H1 (cell line): ENCODE measurements around the gene GAS7. TPM values are rescaled to one million over a fixed set of nuclear protein-coding genes. Genes with fewer than 3 reads are reported as not detected.

Experiments
- CTCF ChIA-PET: fragments of 300-600 bp; sonication (Branson Sonifier 250); formaldehyde crosslinking; loops from one replicate; lab custom pipeline; 2021; ENCODE audit not compliant: partially characterized antibody; lab: Charles Lee
- POLR2A ChIA-PET: fragments of 300-600 bp; sonication (Branson Sonifier 250); formaldehyde crosslinking; loops from one replicate; lab custom pipeline; 2021; ENCODE audit warnings: inconsistent platforms; ENCODE audit not compliant: partially characterized antibody; lab: Charles Lee
- DNase-seq, 2 experiments: peaks; one replicate each; pipeline versions ENCODE4 v3.0.0 to v3.0.0-alpha.2; 2010 to 2022; ENCODE audit warnings: low spot score in 2 of 2, low read depth in 1 of 2, mixed read lengths in 1 of 2
- FAIRE-seq: peaks from 2 replicates; lab custom pipeline; 2011; peaks lifted over from hg19 to GRCh38; lab: Jason Lieb, UNC
- H2AFZ ChIP-seq: 2 replicates; pipeline ENCODE4 v1.8.1; 2012; ENCODE audit warnings: low read length, inconsistent platforms
- H2AK5ac ChIP-seq: 2 replicates; pipeline ENCODE4 v1.6.1; 2013; ENCODE audit warnings: low read depth, low read length
- H2BK120ac ChIP-seq: replicated peaks from 2 replicates; pipeline ENCODE3; 2013; ENCODE audit warnings: low read depth, low read length, inconsistent platforms
- H2BK12ac ChIP-seq: 2 replicates; pipeline ENCODE4 v1.6.1; 2013; ENCODE audit warnings: low read depth, low read length
- H2BK15ac ChIP-seq: 2 replicates; pipeline ENCODE4 v1.6.1; 2013; ENCODE audit warnings: low read length
- H2BK20ac ChIP-seq: 2 replicates; pipeline ENCODE4 v1.6.1; 2013; ENCODE audit warnings: low read length
- H2BK5ac ChIP-seq: 2 replicates; pipeline ENCODE4 v1.6.1; 2013; ENCODE audit warnings: low read depth, low read length
- H3K14ac ChIP-seq: 2 replicates; pipeline ENCODE4 v1.6.1; 2013; ENCODE audit warnings: inconsistent platforms; ENCODE audit not compliant: insufficient read length
- H3K18ac ChIP-seq: 2 replicates; pipeline ENCODE4 v1.6.1; 2013; ENCODE audit warnings: low read length; ENCODE audit errors: extremely low read depth
- H3K23ac ChIP-seq: 2 replicates; pipeline ENCODE4 v1.6.1; 2013; ENCODE audit warnings: inconsistent platforms; ENCODE audit not compliant: insufficient read length
- H3K23me2 ChIP-seq: 2 replicates; pipeline ENCODE4 v1.6.1; 2013; ENCODE audit warnings: low read depth, low read length
- H3K27ac ChIP-seq: 2 replicates; pipeline ENCODE4 v1.6.1; 2011; ENCODE audit warnings: low read depth, low read length, inconsistent platforms
- H3K27me3 ChIP-seq, 4 experiments: replicated peaks in 1 of 4; 1 replicate in 1 of 4; 2 replicates in 3 of 4; pipeline versions ENCODE4 v1.6.1 to v1.8.1; 2011 to 2013; ENCODE audit warnings: low read length in 3 of 4, mild to moderate bottlenecking in 3 of 4, inconsistent platforms in 2 of 4, mixed read lengths in 2 of 4, moderate library complexity in 1 of 4; ENCODE audit not compliant: control insufficient read depth in 3 of 4, insufficient read depth in 3 of 4; ENCODE audit errors: extremely low read depth in 1 of 4
- H3K36me3 ChIP-seq, 4 experiments: 2 replicates each; pipeline versions ENCODE4 v1.6.1 to v1.8.1; 2011 to 2013; ENCODE audit warnings: mild to moderate bottlenecking in 4 of 4, low read length in 3 of 4, moderate library complexity in 2 of 4, control low read depth in 1 of 4, inconsistent platforms in 1 of 4; ENCODE audit not compliant: insufficient read depth in 4 of 4, control insufficient read depth in 2 of 4
- H3K4ac ChIP-seq: replicated peaks from 2 replicates; pipeline ENCODE3; 2013; ENCODE audit warnings: low read length, low read depth, mixed read lengths, inconsistent platforms; ENCODE audit not compliant: insufficient read length
- H3K4me1 ChIP-seq, 4 experiments: replicated peaks in 1 of 4; 1 replicate in 1 of 4; 2 replicates in 3 of 4; pipeline versions ENCODE4 v1.6.1 to v1.8.1; 2011 to 2013; ENCODE audit warnings: low read length in 3 of 4, inconsistent platforms in 2 of 4, mixed read lengths in 1 of 4; ENCODE audit not compliant: insufficient read depth in 4 of 4, control insufficient read depth in 3 of 4
- H3K4me2 ChIP-seq, 2 experiments: 2 replicates each; pipeline versions ENCODE4 v1.6.1 to v1.8.1; 2011 to 2013; ENCODE audit warnings: low read depth in 2 of 2, low read length in 2 of 2, control low read depth in 1 of 2, inconsistent platforms in 1 of 2, mild to moderate bottlenecking in 1 of 2; ENCODE audit not compliant: insufficient read depth in 1 of 2
- H3K4me3 ChIP-seq, 4 experiments: fragments of 200-600, 300-600 bp in 1 of 4; sonication (generic), shearing (Covaris generic), sonication (Bioruptor Twin) in 1 of 4; 2 replicates each; pipeline versions ENCODE4 v1.5.1 to v1.8.1; 2011 to 2016; ENCODE audit warnings: low read length in 4 of 4, low read depth in 3 of 4, control low read depth in 2 of 4, inconsistent platforms in 2 of 4, mild to moderate bottlenecking in 2 of 4, mixed read lengths in 1 of 4, moderate library complexity in 1 of 4; ENCODE audit not compliant: insufficient read depth in 2 of 4; ENCODE audit errors: extremely low read depth in 1 of 4
- H3K56ac ChIP-seq: replicated peaks from 2 replicates; pipeline ENCODE3; 2013; ENCODE audit warnings: low read depth, mild to moderate bottlenecking, mixed read lengths, low read length, inconsistent platforms; ENCODE audit not compliant: insufficient read length
- H3K79me1 ChIP-seq: 2 replicates; pipeline ENCODE4 v1.6.1; 2013; ENCODE audit warnings: low read depth, low read length, control low read depth
- H3K79me2 ChIP-seq, 2 experiments: 2 replicates each; pipeline versions ENCODE4 v1.6.1 to v1.8.1; 2012 to 2013; ENCODE audit warnings: low read length in 2 of 2, mild to moderate bottlenecking in 2 of 2, inconsistent platforms in 1 of 2; ENCODE audit not compliant: insufficient read depth in 2 of 2, control insufficient read depth in 1 of 2
- H3K9ac ChIP-seq, 4 experiments: replicated peaks in 1 of 4; 1 replicate in 1 of 4; 2 replicates in 3 of 4; pipeline versions ENCODE4 v1.6.1 to v1.8.1; 2011 to 2013; ENCODE audit warnings: low read depth in 3 of 4, low read length in 3 of 4, control low read depth in 2 of 4, mild to moderate bottlenecking in 2 of 4, moderate library complexity in 2 of 4, inconsistent platforms in 1 of 4; ENCODE audit errors: extremely low read depth in 1 of 4
- H3K9me3 ChIP-seq, 2 experiments: 2 replicates each; pipeline versions ENCODE4 v1.6.1 to v1.8.1; 2012 to 2013; ENCODE audit warnings: mild to moderate bottlenecking in 2 of 2, moderate library complexity in 2 of 2, control low read depth in 1 of 2, inconsistent platforms in 1 of 2, low read depth in 1 of 2, low read length in 1 of 2, mixed read lengths in 1 of 2; ENCODE audit not compliant: insufficient read depth in 2 of 2
- H4K20me1 ChIP-seq, 2 experiments: replicated peaks in 1 of 2; 2 replicates each; pipeline versions ENCODE3 to v1.8.1; 2011 to 2013; ENCODE audit warnings: inconsistent platforms in 2 of 2, low read length in 2 of 2, mild to moderate bottlenecking in 1 of 2; ENCODE audit not compliant: insufficient read depth in 2 of 2, control insufficient read depth in 1 of 2
- H4K5ac ChIP-seq: 2 replicates; pipeline ENCODE4 v1.6.1; 2013; ENCODE audit warnings: low read length, low read depth, mixed read lengths, inconsistent platforms; ENCODE audit not compliant: insufficient read length
- H4K8ac ChIP-seq: 2 replicates; pipeline ENCODE4 v1.8.0; 2013; ENCODE audit warnings: mild to moderate bottlenecking, moderate library complexity, low read length, inconsistent platforms; ENCODE audit not compliant: insufficient read depth; ENCODE audit errors: extremely low read depth
- H4K91ac ChIP-seq: replicated peaks from 2 replicates; pipeline ENCODE3; 2013; ENCODE audit warnings: low read length, mixed read lengths, inconsistent platforms; ENCODE audit not compliant: insufficient read length
- EZH2 ChIP-seq: fragments of 200-600 bp; sonication (generic); IDR thresholded peaks from 2 replicates; pipeline ENCODE4 v1.7.1; 2012; ENCODE audit warnings: low read depth, mild to moderate bottlenecking, moderate library complexity, low read length, inconsistent platforms; ENCODE audit not compliant: severe bottlenecking
- TBP ChIP-seq: IDR thresholded peaks from 2 replicates; pipeline ENCODE4 v1.6.1; 2011; ENCODE audit warnings: low read depth, low read length, improper control_type of control experiment
- WGBS, 2 experiments: shearing (Covaris generic) in 1 of 2; methylation state at CpG; one replicate each; pipeline versions ENCODE4 v1.1.6 to v1.1.7; 2013 to 2015; ENCODE audit warnings: low lambda C conversion rate in 2 of 2, mixed read lengths in 2 of 2, inconsistent platforms in 1 of 2, low coverage in 1 of 2, missing lambda C conversion rate in 1 of 2; ENCODE audit not compliant: insufficient replicate concordance in 2 of 2, insufficient coverage in 1 of 2, insufficient read length in 1 of 2; ENCODE audit errors: extremely low coverage in 1 of 2, missing lambda C conversion rate in 1 of 2; 5-methylcytosine and 5-hydroxymethylcytosine counted together
- polyA plus RNA-seq, 7 experiments: library from polyadenylated mRNA; depleted of rRNA in 3 of 7; stranded (reverse) in 5 of 7; unstranded in 2 of 7; fragments of >200 nt in 5 of 7; fragments of 200-250 nt in 2 of 7; gene quantifications; 1 replicate in 5 of 7; 2 replicates in 1 of 7; 4 replicates in 1 of 7; pipeline versions ENCODE4 v1.2.1 to v1.2.3, GENCODE V29; 2011 to 2013; ENCODE audit warnings: missing spikeins in 2 of 7, mixed read lengths in 2 of 7
- total RNA-seq: library from RNA; stranded (reverse); fragmentation: NEBNext Ultra II Directional; extraction: Animal tissue kit (Norgen Biotek cat#: 25700); gene quantifications from 2 replicates; pipeline ENCODE4 v1.2.1, GENCODE V29; 2021

GAS7 gene
- total and polyA plus RNA-seq, 2 of the 8 experiments (the other 6 are each of a cell fraction or from before 2014, with no cell fraction given) = 5.0 to 14.5 TPM

- no peak overlapping the region for H2BK20ac ChIP-seq
- no peak overlapping the region for H3K14ac ChIP-seq
- ChIA-PET POLR2A (interaction anchor here (1.0 kb wide), 1 partner anchor 15 kb away, joined by 3 read pairs; no protein-coding TSS in a partner anchor), CTCF (interaction anchor here (0.9 to 10.4 kb wide), 5 partner anchors 12 to 216 kb away, joined by 3 to 130 read pairs (median 4); no protein-coding TSS in a partner anchor)
- H3K27me3 ChIP-seq = peaks cover 0 to 2% (median 0%) of the 10 kb centered on the region in 4 experiments; a peak in 4 of 7 replicates
- TF ChIP-seq EZH2 (no peak), TBP (peak; percentile 97)
- no peak overlapping the region for H2BK120ac ChIP-seq
- H3K56ac ChIP-seq = no peak overlapping the region
- no peak overlapping the region for H4K5ac ChIP-seq
- no peaks in the 10 kb centered on the region for H3K36me3 ChIP-seq
- H2AK5ac ChIP-seq = no peak overlapping the region
- H3K9ac ChIP-seq = no peak overlapping the region
- no peak overlapping the region for H4K8ac ChIP-seq
- H3K27ac ChIP-seq = no peak overlapping the region
- no peaks in the 10 kb centered on the region for H3K9me3 ChIP-seq
- H3K79me2 ChIP-seq = no peaks in the 10 kb centered on the region
- DNase-seq = no peak
- no peak overlapping the region for H2BK15ac ChIP-seq
- H4K20me1 ChIP-seq = peaks cover 0 to 2% of the 10 kb centered on the region in 2 experiments
- 77% methylated on average over 13 of the region's 14 CpGs; no CpG with 5 or more reads in 1 of the 2 experiments for WGBS, 2 experiments
- H3K4me1 ChIP-seq = peaks cover 10 to 26% (median 15%) of the 10 kb centered on the region in 4 experiments
- H3K18ac ChIP-seq = no peak overlapping the region; the same call in none of the 2 replicates
- peak overlapping the region; percentile 71 for H2BK5ac ChIP-seq
- no peak overlapping the region; a peak in 2 of 8 replicates for H3K4me3 ChIP-seq
- H3K23ac ChIP-seq = no peak overlapping the region
- H3K23me2 ChIP-seq = no peaks in the 10 kb centered on the region
- FAIRE-seq = peak; percentile 13
- peak overlapping the region; percentile 33 to 43; a peak in 2 of 4 replicates for H3K4me2 ChIP-seq
- no peak overlapping the region; the same call in 1 of the 2 replicates for H2BK12ac ChIP-seq
- no peak overlapping the region for H3K4ac ChIP-seq
- H4K91ac ChIP-seq = no peak overlapping the region
- no peak overlapping the region for H2AFZ ChIP-seq
- no peaks in the 10 kb centered on the region for H3K79me1 ChIP-seq
Measured at GRCh38 chr17:9956474-9957131, 241.8 kb downstream of the GAS7 start.
